ENCODE measurements around the gene SPATA16. TPM values are rescaled to one million over a fixed set of nuclear protein-coding genes. Genes with fewer than 3 reads are reported as not detected.
"Not testable (repeated sequence)": the region's sequence is repeated elsewhere in the genome, so short reads cannot be mapped to it uniquely, and the experiment has no call there.

The SPATA16 gene
- total and polyA plus RNA-seq, 7 donors, result not detected

DNA sequence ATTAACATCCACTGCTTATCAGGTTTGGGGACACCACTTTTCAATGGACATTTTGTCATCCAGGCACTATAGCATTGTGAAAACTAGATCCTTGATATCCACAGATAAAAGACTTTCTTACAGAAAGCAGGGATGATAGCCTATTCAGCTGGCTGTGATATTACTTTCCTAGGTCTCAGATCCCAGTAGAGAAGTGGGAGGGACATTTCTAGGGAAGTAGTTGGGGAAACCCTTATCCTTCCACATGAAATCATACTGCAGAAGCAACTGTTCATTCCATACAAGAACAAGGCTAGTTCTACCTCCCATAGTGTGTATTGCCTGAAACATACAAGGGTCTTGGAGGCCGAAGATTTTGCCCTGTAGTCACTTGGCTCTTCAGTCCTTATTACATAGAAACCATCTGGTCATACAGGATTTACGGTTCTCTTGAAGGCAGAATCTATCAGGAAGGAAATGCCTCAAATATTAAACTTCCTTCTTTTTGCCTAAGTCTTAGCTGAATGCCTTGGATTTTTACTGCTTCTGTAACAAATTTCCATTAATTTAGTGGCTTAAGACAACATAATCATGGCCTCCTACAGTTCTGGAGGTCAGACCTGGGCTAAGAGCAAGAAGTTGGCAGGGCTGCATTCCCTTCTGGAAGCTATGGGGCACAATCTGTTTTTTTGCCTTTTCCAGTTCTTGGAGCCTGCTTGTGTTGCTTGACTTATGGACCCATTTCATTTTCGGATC lies 271.1 kb downstream of the SPATA16 start:
- Histone ChIP-seq H3K4me1 (peaks cover 0 to 9% (median 5%) of the 10 kb centered on the region in 4 donors), H3K27me3 (no peaks in the 10 kb centered on the region), H3K36me3 (no peaks in the 10 kb centered on the region), H3K27ac (no peak overlapping the region), H3K4me3 (no peak overlapping the region), H3K9me3 (no peaks in the 10 kb centered on the region)
- intact Hi-C loops (cut with DNase I), result no loop called here
- TF ChIP-seq POLR2AphosphoS5 (IDR thresholded peaks at IDR 0.05), result no peak
- no peak for TF ChIP-seq EP300 (IDR thresholded peaks at IDR 0.05)
- TF ChIP-seq, protein P1, sequence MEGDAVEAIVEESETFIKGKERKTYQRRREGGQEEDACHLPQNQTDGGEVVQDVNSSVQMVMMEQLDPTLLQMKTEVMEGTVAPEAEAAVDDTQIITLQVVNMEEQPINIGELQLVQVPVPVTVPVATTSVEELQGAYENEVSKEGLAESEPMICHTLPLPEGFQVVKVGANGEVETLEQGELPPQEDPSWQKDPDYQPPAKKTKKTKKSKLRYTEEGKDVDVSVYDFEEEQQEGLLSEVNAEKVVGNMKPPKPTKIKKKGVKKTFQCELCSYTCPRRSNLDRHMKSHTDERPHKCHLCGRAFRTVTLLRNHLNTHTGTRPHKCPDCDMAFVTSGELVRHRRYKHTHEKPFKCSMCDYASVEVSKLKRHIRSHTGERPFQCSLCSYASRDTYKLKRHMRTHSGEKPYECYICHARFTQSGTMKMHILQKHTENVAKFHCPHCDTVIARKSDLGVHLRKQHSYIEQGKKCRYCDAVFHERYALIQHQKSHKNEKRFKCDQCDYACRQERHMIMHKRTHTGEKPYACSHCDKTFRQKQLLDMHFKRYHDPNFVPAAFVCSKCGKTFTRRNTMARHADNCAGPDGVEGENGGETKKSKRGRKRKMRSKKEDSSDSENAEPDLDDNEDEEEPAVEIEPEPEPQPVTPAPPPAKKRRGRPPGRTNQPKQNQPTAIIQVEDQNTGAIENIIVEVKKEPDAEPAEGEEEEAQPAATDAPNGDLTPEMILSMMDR (IDR thresholded peaks at IDR 0.05), result no peak
- no peak for TF ChIP-seq POLR2A (IDR thresholded peaks at IDR 0.05)
- DNase-seq, result no peak
- 51 to 55% methylated on average over 3 of the region's 3 CpGs for WGBS, 2 donors

DNA sequence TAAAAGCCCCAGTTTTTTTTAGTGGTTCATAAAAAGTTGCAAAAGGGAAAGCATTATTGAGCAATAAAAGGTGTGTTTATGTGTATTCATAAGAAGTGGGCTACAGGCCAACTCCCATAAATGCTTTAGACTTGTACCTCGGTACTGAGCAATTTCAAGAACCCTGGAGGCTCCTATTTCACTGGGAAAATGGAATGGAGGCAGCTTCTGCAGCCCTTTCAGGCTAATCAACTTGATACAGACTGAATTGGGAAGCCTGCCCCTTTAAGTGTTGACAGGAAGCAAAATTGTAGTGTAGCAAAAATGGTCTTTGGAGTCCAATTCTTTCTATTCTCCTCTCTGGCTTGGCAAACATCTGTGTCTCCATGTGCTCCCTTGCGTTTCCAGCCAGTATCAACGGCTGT lies 271.7 kb downstream of the SPATA16 start:
- no peak for TF ChIP-seq POLR2AphosphoS5 (IDR thresholded peaks at IDR 0.05)
- TF ChIP-seq EP300 (IDR thresholded peaks at IDR 0.05), result no peak
- TF ChIP-seq POLR2A (IDR thresholded peaks at IDR 0.05), result no peak
- TF ChIP-seq, protein P1 (IDR thresholded peaks at IDR 0.05), result no peak
- H3K36me3 ChIP-seq, result no peaks in the 10 kb centered on the region
- no peaks in the 10 kb centered on the region for H3K9me3 ChIP-seq
- no peak for DNase-seq
- H3K4me3 ChIP-seq, result no peak overlapping the region
- H3K27ac ChIP-seq, result no peak overlapping the region
- H3K27me3 ChIP-seq, result no peaks in the 10 kb centered on the region
- peaks cover 0 to 9% (median 5%) of the 10 kb centered on the region in 4 donors for H3K4me1 ChIP-seq
- intact Hi-C loops (cut with DNase I), result no loop called here
- 6 to 42% methylated on average over 3 of the region's 3 CpGs for WGBS, 2 donors

DNA sequence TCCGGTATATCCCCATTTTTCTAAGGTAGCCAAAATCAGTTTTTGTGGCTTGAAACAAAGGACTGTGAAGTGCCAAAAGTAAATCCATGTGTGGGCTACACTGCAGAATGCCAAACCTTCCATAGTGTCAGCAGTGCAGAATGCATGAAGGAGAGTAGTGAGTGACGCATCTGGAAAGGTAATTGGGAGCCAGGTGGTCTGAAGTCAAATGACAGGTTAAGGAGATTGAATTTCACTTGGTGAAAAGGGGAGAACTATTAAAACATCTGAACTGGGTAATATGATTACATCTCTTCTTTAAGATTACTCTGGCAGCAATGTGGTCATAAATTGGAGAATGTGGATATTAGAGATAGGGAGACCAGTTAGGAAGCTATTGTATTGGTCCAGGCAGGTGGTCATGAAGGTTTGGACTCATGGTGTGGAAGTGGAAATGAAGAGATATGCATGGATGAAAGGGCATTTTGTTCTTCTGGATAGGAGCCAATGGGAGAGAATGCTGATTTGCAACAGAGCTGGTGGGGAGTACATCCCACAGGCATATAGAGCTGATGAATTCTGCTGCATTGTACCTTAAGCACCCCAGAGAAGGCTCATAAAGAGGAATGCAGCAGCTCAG lies 272.3 kb downstream of the SPATA16 start:
- H3K27ac ChIP-seq, result no peak overlapping the region
- intact Hi-C loops (cut with DNase I), result no loop called here
- no peaks in the 10 kb centered on the region for H3K27me3 ChIP-seq
- DNase-seq, result no peak
- no peak overlapping the region for H3K4me3 ChIP-seq
- H3K9me3 ChIP-seq, result no peaks in the 10 kb centered on the region
- WGBS, 2 donors, result 59 to 84% methylated on average over 2 of the region's 2 CpGs
- H3K36me3 ChIP-seq, result no peaks in the 10 kb centered on the region
- TF ChIP-seq POLR2A (IDR thresholded peaks at IDR 0.05), result no peak
- no peak for TF ChIP-seq POLR2AphosphoS5 (IDR thresholded peaks at IDR 0.05)
- no peak for TF ChIP-seq EP300 (IDR thresholded peaks at IDR 0.05)
- TF ChIP-seq, protein P1 (IDR thresholded peaks at IDR 0.05), result no peak
- H3K4me1 ChIP-seq, result peaks cover 0 to 9% (median 5%) of the 10 kb centered on the region in 4 donors

DNA sequence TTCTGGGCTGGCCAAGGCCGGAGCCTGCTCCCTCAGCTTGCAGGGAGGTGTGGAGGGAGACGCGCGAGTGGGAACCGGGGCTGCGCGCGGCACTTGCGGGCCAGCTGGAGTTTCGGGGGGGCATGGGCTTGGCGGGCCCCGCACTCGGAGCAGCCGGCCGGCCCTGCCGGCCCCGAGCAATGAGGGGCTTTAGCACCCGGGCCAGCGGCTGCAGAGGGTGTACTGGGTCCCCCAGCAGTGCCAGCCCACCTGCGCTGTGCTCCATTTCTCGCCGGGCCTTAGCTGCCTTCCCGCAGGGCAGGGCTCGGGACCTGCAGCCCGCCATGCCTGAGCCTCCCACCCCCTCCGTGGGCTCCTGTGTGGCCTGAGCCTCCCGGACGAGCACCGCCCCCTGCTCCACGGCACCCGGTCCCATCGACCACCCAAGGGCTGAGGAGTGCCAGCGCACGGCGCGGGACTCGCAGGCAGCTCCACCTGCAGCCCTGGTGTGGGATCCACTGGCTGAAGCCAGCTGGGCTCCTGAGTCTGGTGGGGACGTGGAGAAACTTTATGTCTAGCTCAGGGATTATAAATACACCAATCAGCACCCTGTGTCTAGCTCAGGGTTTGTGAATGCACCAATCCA lies 274.2 kb downstream of the SPATA16 start:
- H3K27ac ChIP-seq; H3K27me3 ChIP-seq; H3K36me3 ChIP-seq; intact Hi-C loops (cut with DNase I); H3K9me3 ChIP-seq; H3K4me1 ChIP-seq; H3K4me3 ChIP-seq; DNase-seq: not testable (repeated sequence)
- WGBS, 2 donors, result 96 to 98% methylated on average over 38 of the region's 38 CpGs

DNA sequence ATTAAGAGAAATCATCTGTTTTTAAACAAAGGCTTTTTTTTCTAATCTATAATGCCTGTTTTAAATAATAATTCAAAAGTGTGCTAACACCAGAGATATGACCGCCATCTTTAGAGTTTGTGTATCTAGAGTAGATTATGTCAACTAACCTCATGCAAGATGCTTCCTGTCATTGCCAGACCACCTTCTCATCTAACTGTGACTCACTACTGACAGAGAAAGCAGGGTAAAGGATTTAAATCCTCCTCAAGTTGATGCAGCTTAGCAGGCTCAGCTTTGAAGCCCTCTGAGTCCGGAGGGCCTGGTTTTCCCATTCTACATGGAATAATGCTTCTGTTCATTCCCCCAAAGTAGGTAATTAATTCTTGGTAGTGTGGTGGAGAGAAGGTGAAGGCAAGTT lies 282.0 kb downstream of the SPATA16 start:
- WGBS, 2 donors, result 87 to 93% methylated on average over 2 of the region's 2 CpGs
- intact Hi-C loops (cut with DNase I), result no loop called here
- DNase-seq, result no peak

More for the DNA sequence above, 282.0 kb downstream of the SPATA16 start:
- TF ChIP-seq, protein P1 (IDR thresholded peaks at IDR 0.05), result no peak
- TF ChIP-seq EP300 (IDR thresholded peaks at IDR 0.05) (no peak), POLR2AphosphoS5 (IDR thresholded peaks at IDR 0.05) (no peak), POLR2A (IDR thresholded peaks at IDR 0.05) (no peak)
- no peaks in the 10 kb centered on the region for H3K36me3 ChIP-seq
- no peaks in the 10 kb centered on the region for H3K4me1 ChIP-seq
- H3K9me3 ChIP-seq, result no peaks in the 10 kb centered on the region
- no peaks in the 10 kb centered on the region for H3K27me3 ChIP-seq
- H3K4me3 ChIP-seq, result no peak overlapping the region
- no peak overlapping the region for H3K27ac ChIP-seq

Measured in sigmoid colon (tissue), 7 donors.